ENCODE results near the gene PLET1. TPM values are rescaled to one million over a fixed set of nuclear protein-coding genes. Genes with fewer than 3 reads are reported as not detected.
A peak's percentile ranks its signal among the peaks of the same experiment; 100 is the strongest.

The PLET1 gene
- total RNA-seq, 1 donor from 2014 or later: not detected

DNA sequence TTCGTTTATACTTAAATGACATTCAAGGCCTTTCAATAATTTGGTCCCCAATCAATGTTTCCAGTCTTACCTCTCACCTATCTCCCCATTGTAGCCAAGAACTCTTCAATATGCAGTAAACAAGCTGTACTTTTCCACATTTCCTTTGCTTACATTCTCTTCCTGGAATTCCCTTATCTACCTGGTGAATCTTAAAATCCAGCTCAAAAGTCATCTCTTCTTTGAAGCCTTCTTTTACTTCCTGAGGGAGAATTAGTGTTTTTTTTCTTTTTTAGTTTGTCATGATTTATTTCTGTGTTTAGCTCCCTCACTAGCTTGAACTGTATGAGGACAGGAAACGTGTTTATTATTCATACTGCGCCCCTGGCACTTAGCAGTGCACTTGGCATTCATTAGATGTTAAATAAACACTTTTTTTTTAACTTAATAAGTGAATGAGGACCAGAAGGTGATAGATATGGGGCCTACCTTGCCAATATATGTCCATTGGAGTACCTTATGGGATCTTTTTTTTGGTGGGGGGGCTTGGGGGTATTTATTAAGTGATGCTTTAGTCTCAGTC lies 39.3 kb downstream of the PLET1 start:
- Histone ChIP-seq H3K4me3 (no peak overlapping the region), H3K27ac (peak overlapping the region; percentile 25), H3K27me3 (ENCODE audit: low read depth) (no peaks in the 10 kb centered on the region), H3K4me1 (peaks cover 10% of the 10 kb centered on the region), H3K9me3 (no peaks in the 10 kb centered on the region), H3K36me3 (no peaks in the 10 kb centered on the region)
- no peak for ATAC-seq
- DNase-seq: no peak
- intact Hi-C loops (cut with DNase I): loop anchor here (2.0 kb wide), 1 partner anchor 59 kb away; no protein-coding TSS in a partner anchor
- TF ChIP-seq, protein P1, sequence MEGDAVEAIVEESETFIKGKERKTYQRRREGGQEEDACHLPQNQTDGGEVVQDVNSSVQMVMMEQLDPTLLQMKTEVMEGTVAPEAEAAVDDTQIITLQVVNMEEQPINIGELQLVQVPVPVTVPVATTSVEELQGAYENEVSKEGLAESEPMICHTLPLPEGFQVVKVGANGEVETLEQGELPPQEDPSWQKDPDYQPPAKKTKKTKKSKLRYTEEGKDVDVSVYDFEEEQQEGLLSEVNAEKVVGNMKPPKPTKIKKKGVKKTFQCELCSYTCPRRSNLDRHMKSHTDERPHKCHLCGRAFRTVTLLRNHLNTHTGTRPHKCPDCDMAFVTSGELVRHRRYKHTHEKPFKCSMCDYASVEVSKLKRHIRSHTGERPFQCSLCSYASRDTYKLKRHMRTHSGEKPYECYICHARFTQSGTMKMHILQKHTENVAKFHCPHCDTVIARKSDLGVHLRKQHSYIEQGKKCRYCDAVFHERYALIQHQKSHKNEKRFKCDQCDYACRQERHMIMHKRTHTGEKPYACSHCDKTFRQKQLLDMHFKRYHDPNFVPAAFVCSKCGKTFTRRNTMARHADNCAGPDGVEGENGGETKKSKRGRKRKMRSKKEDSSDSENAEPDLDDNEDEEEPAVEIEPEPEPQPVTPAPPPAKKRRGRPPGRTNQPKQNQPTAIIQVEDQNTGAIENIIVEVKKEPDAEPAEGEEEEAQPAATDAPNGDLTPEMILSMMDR (IDR thresholded peaks at IDR 0.05): no peak

DNA sequence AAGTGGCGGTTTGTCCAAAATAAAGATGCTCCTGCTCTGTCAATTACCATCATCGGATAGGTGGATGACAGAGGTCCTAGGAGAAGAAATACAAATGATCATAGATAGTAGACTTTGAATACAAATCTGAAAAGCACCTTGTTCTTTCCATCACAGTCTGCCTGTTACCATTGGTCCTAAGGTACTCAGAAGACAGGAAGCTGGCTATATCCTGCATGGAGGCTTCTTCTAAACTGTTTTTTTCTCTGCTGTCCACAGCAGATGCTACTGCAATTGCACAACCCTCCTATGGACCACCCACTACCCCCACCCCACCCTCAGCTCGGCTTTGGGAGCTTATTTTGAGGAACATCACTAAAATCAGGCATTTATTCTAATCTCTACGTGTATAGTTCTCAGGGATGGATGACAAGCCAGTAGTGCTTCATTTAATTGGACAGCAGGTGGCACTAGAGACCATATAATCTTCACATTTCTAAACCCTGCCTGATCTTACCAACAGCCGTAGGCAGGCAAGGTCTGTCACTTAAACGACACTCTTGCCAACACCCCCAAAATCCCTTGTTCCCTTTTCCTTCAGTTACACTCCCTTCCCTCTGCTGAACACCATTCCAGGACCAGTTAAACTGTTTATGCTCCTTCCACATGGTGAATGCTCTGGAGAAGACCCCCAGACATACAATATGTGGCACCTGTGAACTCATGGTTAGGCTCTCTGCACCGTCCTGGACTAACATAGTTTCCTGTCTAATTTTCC lies 41.0 kb downstream of the PLET1 start:
- Histone ChIP-seq H3K4me1 (peaks cover 10% of the 10 kb centered on the region), H3K27ac (no peak overlapping the region), H3K36me3 (no peaks in the 10 kb centered on the region), H3K4me3 (no peak overlapping the region), H3K9me3 (no peaks in the 10 kb centered on the region), H3K27me3 (ENCODE audit: low read depth) (no peaks in the 10 kb centered on the region)
- DNase-seq (no peak), ATAC-seq (peak; percentile 94)
- intact Hi-C loops (cut with DNase I): loop anchor here (2.0 kb wide), 1 partner anchor 61 kb away; no protein-coding TSS in a partner anchor
- TF ChIP-seq, protein P1 (IDR thresholded peaks at IDR 0.05): peak; percentile 79

DNA sequence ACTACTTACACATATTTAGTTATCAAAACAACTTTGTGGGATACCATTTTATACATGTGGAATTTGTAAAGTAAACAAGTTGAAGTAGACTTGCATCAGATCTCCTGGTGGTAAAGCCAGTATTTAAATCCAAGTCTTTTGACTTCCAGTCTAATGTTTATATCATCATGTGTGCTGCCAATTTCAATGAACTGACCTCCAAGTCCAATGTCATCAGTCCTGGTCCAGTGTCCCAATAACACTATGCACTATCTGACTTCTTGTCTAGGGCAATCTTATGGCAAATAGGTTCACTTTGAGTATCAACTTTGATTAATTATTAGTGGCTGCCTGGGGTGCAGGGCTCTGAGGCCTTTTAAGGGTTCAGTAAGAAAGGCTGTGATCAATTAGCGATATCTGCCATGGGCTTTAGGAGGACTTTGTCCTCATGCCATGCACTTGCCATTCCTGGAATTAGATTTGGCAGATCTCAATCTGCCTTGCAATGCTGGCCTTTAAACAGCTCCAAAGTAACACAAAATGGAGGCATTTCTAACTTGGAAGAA lies 44.0 kb downstream of the PLET1 start:
- Histone ChIP-seq H3K4me1 (peaks cover 10% of the 10 kb centered on the region), H3K4me3 (no peak overlapping the region), H3K27ac (no peak overlapping the region), H3K9me3 (no peaks in the 10 kb centered on the region), H3K27me3 (ENCODE audit: low read depth) (no peaks in the 10 kb centered on the region), H3K36me3 (no peaks in the 10 kb centered on the region)
- intact Hi-C loops (cut with DNase I): no loop called here
- DNase-seq (no peak), ATAC-seq (no peak)
- TF ChIP-seq, protein P1 (IDR thresholded peaks at IDR 0.05): no peak

DNA sequence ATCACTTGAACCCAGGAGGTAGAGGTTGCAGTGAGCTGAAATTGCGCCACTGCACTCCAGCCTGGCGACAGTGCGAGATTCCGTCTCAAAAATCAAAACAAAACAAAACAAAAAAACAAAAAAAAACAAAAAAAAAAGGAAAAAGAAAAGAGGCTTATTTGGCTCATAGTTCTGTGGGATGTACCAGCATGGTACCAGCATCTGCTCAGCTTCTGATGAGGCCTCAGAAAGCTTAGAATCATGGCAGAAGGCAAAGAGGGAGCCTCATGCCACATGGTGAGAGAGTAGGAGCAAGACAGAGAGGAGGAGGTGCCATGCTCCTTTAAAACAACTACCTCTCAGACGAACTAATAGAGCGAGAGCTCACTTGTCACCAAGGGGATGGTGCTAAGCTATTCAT lies 45.0 kb downstream of the PLET1 start:
- H3K4me3 ChIP-seq: no peak overlapping the region
- TF ChIP-seq, protein P1 (IDR thresholded peaks at IDR 0.05): no peak
- no peaks in the 10 kb centered on the region for H3K27me3 ChIP-seq (ENCODE audit: low read depth)
- DNase-seq (no peak), ATAC-seq (no peak)
- intact Hi-C loops (cut with DNase I): no loop called here
- H3K4me1 ChIP-seq: peaks cover 3% of the 10 kb centered on the region
- no peaks in the 10 kb centered on the region for H3K9me3 ChIP-seq
- H3K36me3 ChIP-seq: no peaks in the 10 kb centered on the region
- H3K27ac ChIP-seq: no peak overlapping the region

DNA sequence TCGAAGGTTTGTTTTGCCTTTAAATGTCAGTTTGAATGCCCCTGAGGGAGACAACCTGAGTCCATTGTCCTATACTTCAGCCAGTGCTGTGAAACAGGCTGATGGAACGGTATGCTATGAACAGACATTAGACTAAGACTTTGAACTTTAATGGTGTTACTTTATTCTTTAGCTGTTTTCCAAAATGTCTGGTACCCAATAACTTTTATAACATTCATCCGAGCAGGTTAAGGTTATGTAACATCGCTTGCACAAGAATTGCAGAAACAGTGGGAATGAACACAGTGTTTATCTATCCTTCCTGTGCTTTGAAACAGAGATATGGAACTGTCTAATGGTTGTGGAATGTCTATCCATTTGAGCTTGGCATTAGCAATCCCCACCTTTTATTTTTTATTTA lies 46.9 kb downstream of the PLET1 start:
- no peak for DNase-seq
- no peaks in the 10 kb centered on the region for H3K4me1 ChIP-seq
- no peaks in the 10 kb centered on the region for H3K27me3 ChIP-seq (ENCODE audit: low read depth)
- intact Hi-C loops (cut with DNase I): no loop called here
- H3K36me3 ChIP-seq: no peaks in the 10 kb centered on the region
- no peaks in the 10 kb centered on the region for H3K9me3 ChIP-seq
- TF ChIP-seq, protein P1 (IDR thresholded peaks at IDR 0.05): no peak
- no peak for ATAC-seq
- no peak overlapping the region for H3K4me3 ChIP-seq
- H3K27ac ChIP-seq: no peak overlapping the region
